Measurements from ENCODE around the gene G3BP1.

G3BP1 gene

GRCh38 chr5:151751593-151751992 lies 20.2 kb upstream of the G3BP1 start:
- Histone ChIP-seq H3K4me1 (ENCODE audit: control insufficient read depth, insufficient read depth, low read length, poor library complexity, severe bottlenecking) (peaks cover 6% of the 10 kb centered on the region), H3K9me3 (ENCODE audit: control insufficient read depth, low read length) (no peaks in the 10 kb centered on the region), H3K36me3 (ENCODE audit: control insufficient read depth, insufficient read depth, low read length) (peaks cover 38% of the 10 kb centered on the region), H3K4me3 (ENCODE audit: extremely low read depth, insufficient read depth, low read length, poor library complexity, severe bottlenecking) (no peak overlapping the region), H3K27ac (ENCODE audit: low read depth, low read length, severe bottlenecking) (no peak overlapping the region)
- WGBS, 2 experiments (ENCODE audit: insufficient coverage in 2 of 2) = 92 to 96% methylated on average over 4 of the region's 4 CpGs

DNA sequence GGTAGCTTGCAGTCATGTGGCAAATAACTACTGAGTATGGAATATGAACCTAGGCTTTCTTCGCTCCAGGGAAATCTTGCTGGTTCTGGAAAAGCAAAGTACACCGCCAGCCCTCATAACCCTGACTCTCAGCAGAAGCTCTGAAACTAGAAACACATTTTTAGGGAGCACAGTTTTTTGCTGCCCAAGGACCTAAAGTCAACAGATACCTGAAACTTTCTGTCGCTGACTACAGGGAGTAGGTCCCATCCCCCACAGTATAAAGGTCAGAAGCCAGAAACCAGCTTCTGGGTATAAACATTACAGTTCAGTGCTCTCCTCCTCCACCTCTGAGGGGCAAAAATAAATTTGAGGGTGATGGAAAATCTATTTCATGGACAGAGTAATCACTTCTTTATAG lies 16.4 kb upstream of the G3BP1 start:
- Histone ChIP-seq H3K27ac (ENCODE audit: low read depth, low read length, severe bottlenecking) (no peak overlapping the region), H3K4me1 (ENCODE audit: control insufficient read depth, insufficient read depth, low read length, poor library complexity, severe bottlenecking) (peaks cover 20% of the 10 kb centered on the region), H3K4me3 (ENCODE audit: extremely low read depth, insufficient read depth, low read length, poor library complexity, severe bottlenecking) (no peak overlapping the region), H3K36me3 (ENCODE audit: control insufficient read depth, insufficient read depth, low read length) (peaks cover 21% of the 10 kb centered on the region), H3K9me3 (ENCODE audit: control insufficient read depth, low read length) (no peaks in the 10 kb centered on the region)
- 100% methylated on average over 2 of the region's 3 CpGs; no CpG with 5 or more reads in 1 of the 2 experiments for WGBS, 2 experiments (ENCODE audit: insufficient coverage in 2 of 2)

- Histone ChIP-seq H3K27ac (ENCODE audit: low read depth, low read length, severe bottlenecking) (peak overlapping the region; percentile 66), H3K36me3 (ENCODE audit: control insufficient read depth, insufficient read depth, low read length) (peaks cover 15% of the 10 kb centered on the region), H3K4me3 (ENCODE audit: extremely low read depth, insufficient read depth, low read length, poor library complexity, severe bottlenecking) (peak overlapping the region; percentile 97), H3K4me1 (ENCODE audit: control insufficient read depth, insufficient read depth, low read length, poor library complexity, severe bottlenecking) (peaks cover 20% of the 10 kb centered on the region), H3K9me3 (ENCODE audit: control insufficient read depth, low read length) (no peaks in the 10 kb centered on the region)
- WGBS, 2 experiments (ENCODE audit: insufficient coverage in 2 of 2) = 19 to 29% methylated on average over 5 to 7 of the region's 9 CpGs
Observed at GRCh38 chr5:151757233-151758140, 14.3 kb upstream of the G3BP1 start.

DNA sequence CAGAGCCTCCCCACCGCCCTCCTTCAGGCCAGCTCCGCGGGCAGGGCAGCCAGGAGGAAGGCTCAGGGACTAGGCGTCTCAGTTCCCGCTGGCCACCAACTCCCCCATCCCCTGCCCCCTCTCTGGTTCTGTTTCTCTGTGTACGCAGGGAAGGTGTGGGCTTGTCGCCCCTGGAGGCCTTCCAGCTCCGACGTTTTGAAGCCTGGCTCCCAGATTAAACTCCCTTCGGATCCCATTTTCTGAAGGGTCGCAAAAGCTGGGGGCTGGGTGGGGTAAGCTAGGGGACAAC lies 13.7 kb upstream of the G3BP1 start:
- Histone ChIP-seq H3K27ac (ENCODE audit: low read depth, low read length, severe bottlenecking) (peak overlapping the region; percentile 66), H3K36me3 (ENCODE audit: control insufficient read depth, insufficient read depth, low read length) (peaks cover 9% of the 10 kb centered on the region), H3K4me1 (ENCODE audit: control insufficient read depth, insufficient read depth, low read length, poor library complexity, severe bottlenecking) (peaks cover 20% of the 10 kb centered on the region), H3K4me3 (ENCODE audit: extremely low read depth, insufficient read depth, low read length, poor library complexity, severe bottlenecking) (peak overlapping the region; percentile 97), H3K9me3 (ENCODE audit: control insufficient read depth, low read length) (no peaks in the 10 kb centered on the region)
- WGBS, 2 experiments (ENCODE audit: insufficient coverage in 2 of 2) = 0% methylated on average over 3 to 4 of the region's 11 CpGs

- Histone ChIP-seq H3K4me3 (ENCODE audit: extremely low read depth, insufficient read depth, low read length, poor library complexity, severe bottlenecking) (peak within 1 kb of the TSS; percentile 97), H3K4me1 (ENCODE audit: control insufficient read depth, insufficient read depth, low read length, poor library complexity, severe bottlenecking) (peaks cover 20% of the 10 kb centered on the region), H3K9me3 (ENCODE audit: control insufficient read depth, low read length) (no peaks in the 10 kb centered on the region), H3K27ac (ENCODE audit: low read depth, low read length, severe bottlenecking) (peak within 1 kb of the TSS; percentile 82), H3K36me3 (ENCODE audit: control insufficient read depth, insufficient read depth, low read length) (peaks cover 4% of the 10 kb centered on the region)
- 4 to 15% methylated on average over 8 to 46 of the region's 61 CpGs for WGBS, 2 experiments (ENCODE audit: insufficient coverage in 2 of 2)
Observed at GRCh38 chr5:151758430-151759241, 13.1 kb upstream of the G3BP1 start, which contains the start of gene ATOX1. Gene ATOX1, minus strand, starts transcription at chr5:151758631. Its CDS starts 80 bp downstream, at chr5:151758551.

GRCh38 chr5:151764801-151765200 lies 7.0 kb upstream of the G3BP1 start:
- Histone ChIP-seq H3K9me3 (ENCODE audit: control insufficient read depth, low read length) (no peaks in the 10 kb centered on the region), H3K36me3 (ENCODE audit: control insufficient read depth, insufficient read depth, low read length) (no peaks in the 10 kb centered on the region), H3K4me1 (ENCODE audit: control insufficient read depth, insufficient read depth, low read length, poor library complexity, severe bottlenecking) (no peaks in the 10 kb centered on the region), H3K27ac (ENCODE audit: low read depth, low read length, severe bottlenecking) (no peak overlapping the region), H3K4me3 (ENCODE audit: extremely low read depth, insufficient read depth, low read length, poor library complexity, severe bottlenecking) (no peak overlapping the region)

GRCh38 chr5:151766975-151767374 lies 4.8 kb upstream of the G3BP1 start:
- Histone ChIP-seq H3K4me3 (ENCODE audit: extremely low read depth, insufficient read depth, low read length, poor library complexity, severe bottlenecking) (no peak overlapping the region), H3K36me3 (ENCODE audit: control insufficient read depth, insufficient read depth, low read length) (no peaks in the 10 kb centered on the region), H3K9me3 (ENCODE audit: control insufficient read depth, low read length) (no peaks in the 10 kb centered on the region), H3K4me1 (ENCODE audit: control insufficient read depth, insufficient read depth, low read length, poor library complexity, severe bottlenecking) (no peaks in the 10 kb centered on the region), H3K27ac (ENCODE audit: low read depth, low read length, severe bottlenecking) (no peak overlapping the region)

DNA sequence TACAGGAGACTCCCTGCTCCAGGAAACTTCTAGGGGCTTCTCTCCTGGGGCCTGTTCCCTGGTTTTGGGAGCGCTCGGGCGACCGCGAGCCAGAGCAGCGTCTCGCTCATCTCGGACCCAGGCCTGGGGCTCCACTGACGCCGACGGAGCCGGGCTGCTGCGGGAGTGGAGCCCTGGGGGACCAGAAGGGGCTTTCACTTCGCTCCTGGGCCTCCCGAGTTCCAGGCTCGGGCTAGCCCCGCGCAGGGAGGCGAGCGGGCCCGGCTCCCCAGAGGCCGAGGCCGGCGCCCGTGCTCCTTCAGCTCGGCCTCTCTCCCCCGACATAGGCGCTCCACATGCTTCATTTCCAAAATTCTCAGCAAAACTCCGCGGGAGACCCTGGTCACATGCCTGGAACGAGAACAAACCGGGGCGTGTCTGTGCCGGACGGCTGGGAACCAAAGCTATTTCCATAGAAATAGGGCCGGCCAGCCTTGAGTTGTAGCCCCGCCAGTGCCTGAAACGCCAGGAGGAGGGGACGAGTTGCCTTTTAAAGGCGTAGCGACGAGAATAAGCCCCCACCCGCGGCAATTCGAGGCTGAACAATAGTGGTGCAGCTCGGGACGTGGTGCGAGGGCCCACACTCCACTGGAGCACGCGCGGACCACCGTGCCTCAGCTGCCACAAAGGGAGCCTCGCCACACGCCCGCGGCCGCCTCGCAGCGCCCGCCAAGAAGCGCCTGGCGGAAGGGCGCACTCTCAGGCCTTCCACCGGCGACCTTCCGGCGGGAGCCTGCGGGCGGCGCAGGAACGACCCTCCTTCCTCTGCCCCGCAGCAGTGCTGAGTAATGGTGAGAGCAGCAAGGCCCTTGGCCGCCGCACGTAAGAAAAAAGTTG lies 1.1 kb upstream of the G3BP1 start:
- Histone ChIP-seq H3K27ac (ENCODE audit: low read depth, low read length, severe bottlenecking) (peak overlapping the region; percentile 99), H3K4me3 (ENCODE audit: extremely low read depth, insufficient read depth, low read length, poor library complexity, severe bottlenecking) (peak overlapping the region; percentile 99), H3K36me3 (ENCODE audit: control insufficient read depth, insufficient read depth, low read length) (peaks cover 4% of the 10 kb centered on the region), H3K9me3 (ENCODE audit: control insufficient read depth, low read length) (no peaks in the 10 kb centered on the region), H3K4me1 (ENCODE audit: control insufficient read depth, insufficient read depth, low read length, poor library complexity, severe bottlenecking) (peaks cover 10% of the 10 kb centered on the region)
- WGBS, 2 experiments (ENCODE audit: insufficient coverage in 2 of 2) = 8 to 10% methylated on average over 61 to 69 of the region's 75 CpGs

- peak overlapping the region; percentile 92 for H3K27ac ChIP-seq (ENCODE audit: low read depth, low read length, severe bottlenecking)
- H3K4me1 ChIP-seq (ENCODE audit: control insufficient read depth, insufficient read depth, low read length, poor library complexity, severe bottlenecking) = peaks cover 10% of the 10 kb centered on the region
- H3K36me3 ChIP-seq (ENCODE audit: control insufficient read depth, insufficient read depth, low read length) = peaks cover 19% of the 10 kb centered on the region
- no peaks in the 10 kb centered on the region for H3K9me3 ChIP-seq (ENCODE audit: control insufficient read depth, low read length)
- 0% methylated on average over 45 to 55 of the region's 87 CpGs for WGBS, 2 experiments (ENCODE audit: insufficient coverage in 2 of 2)
- peak overlapping the region; percentile 99 for H3K4me3 ChIP-seq (ENCODE audit: extremely low read depth, insufficient read depth, low read length, poor library complexity, severe bottlenecking)
Observed at GRCh38 chr5:151772029-151772845, 483 bp downstream of the G3BP1 start.
